KMS-11 (cell line): ENCODE results near the gene EXOC6B.

ENCODE experiments used
- H2AFZ ChIP-seq: fragments of 200-600 bp; sonication (generic); 2 replicates; pipeline ENCODE4 v1.6.1; 2016; ENCODE audit warnings: antibody characterized with exemption, mixed run types, low read depth
- H3K27ac ChIP-seq: fragments of 200-600 bp; sonication (generic); 2 replicates; pipeline ENCODE4 v1.6.1; 2016; ENCODE audit warnings: mild to moderate bottlenecking, mixed run types
- H3K27me3 ChIP-seq: fragments of 200-600 bp; sonication (generic); 2 replicates; pipeline ENCODE4 v1.6.1; 2017; ENCODE audit warnings: mild to moderate bottlenecking, low read depth, mixed run types, moderate library complexity; ENCODE audit not compliant: insufficient read depth
- H3K36me3 ChIP-seq: fragments of 200-600 bp; sonication (generic); 2 replicates; pipeline ENCODE4 v1.6.1; 2017; ENCODE audit warnings: mild to moderate bottlenecking, mixed run types; ENCODE audit not compliant: insufficient read depth
- H3K4me1 ChIP-seq: fragments of 200-600 bp; sonication (generic); 2 replicates; pipeline ENCODE4 v1.6.1; 2016; ENCODE audit warnings: mild to moderate bottlenecking, low read depth, mixed run types; ENCODE audit not compliant: poor library complexity, severe bottlenecking
- H3K4me2 ChIP-seq: fragments of 200-600 bp; sonication (generic); 2 replicates; pipeline ENCODE4 v1.7.0; 2016; ENCODE audit warnings: mild to moderate bottlenecking, mixed run types
- H3K4me3 ChIP-seq: fragments of 200-600 bp; sonication (generic); IDR thresholded peaks from 2 replicates; pipeline ENCODE4 v1.6.1; 2017; ENCODE audit warnings: low read depth, low read length, mixed read lengths; ENCODE audit not compliant: insufficient read depth
- H3K79me2 ChIP-seq: fragments of 200-600 bp; sonication (generic); 2 replicates; pipeline ENCODE4 v1.6.1; 2016; ENCODE audit warnings: low read depth, mixed run types; ENCODE audit not compliant: insufficient read depth
- H3K9ac ChIP-seq: fragments of 200-600 bp; sonication (generic); 2 replicates; pipeline ENCODE4 v1.6.1; 2016; ENCODE audit warnings: mild to moderate bottlenecking, mixed run types
- H4K20me1 ChIP-seq: fragments of 200-600 bp; sonication (generic); 2 replicates; pipeline ENCODE4 v1.6.1; 2016; ENCODE audit warnings: mild to moderate bottlenecking, mixed run types; ENCODE audit not compliant: insufficient read depth
- CTCF ChIP-seq: fragments of 200-600 bp; sonication (generic); conservative IDR thresholded peaks from 2 replicates; pipeline ENCODE4 v1.6.1; 2017; ENCODE audit warnings: low read depth, mild to moderate bottlenecking, antibody characterized with exemption, low read length, moderate library complexity, mixed read lengths

The EXOC6B gene

DNA sequence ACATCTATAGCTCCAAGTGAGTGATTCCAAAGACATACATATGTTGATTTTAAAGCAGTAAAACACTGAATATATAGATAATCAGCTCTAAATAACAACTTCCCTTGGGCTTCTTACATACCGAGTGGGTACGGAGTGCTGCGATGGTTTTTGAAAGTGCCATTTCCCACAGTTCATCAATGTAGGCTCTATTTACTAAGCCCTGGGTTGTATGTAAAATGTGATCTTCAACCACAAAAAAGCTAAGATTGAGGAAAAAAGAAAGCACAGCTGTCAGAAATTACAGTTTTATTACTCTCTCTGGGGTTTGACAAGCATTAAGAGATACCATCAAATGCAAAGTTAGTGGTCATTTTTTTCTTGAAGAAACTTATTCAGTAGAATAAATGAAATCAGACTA lies 312.8 kb downstream of the EXOC6B start:
- no peak overlapping the region for H3K9ac ChIP-seq
- H3K27ac ChIP-seq: no peak overlapping the region
- H3K4me3 ChIP-seq: no peak overlapping the region
- no peaks in the 10 kb centered on the region for H4K20me1 ChIP-seq
- H3K79me2 ChIP-seq: no peaks in the 10 kb centered on the region
- H2AFZ ChIP-seq: no peak overlapping the region
- no peak overlapping the region for H3K4me2 ChIP-seq
- no peaks in the 10 kb centered on the region for H3K4me1 ChIP-seq
- no peaks in the 10 kb centered on the region for H3K27me3 ChIP-seq
- no peak for TF ChIP-seq CTCF
- H3K36me3 ChIP-seq: no peaks in the 10 kb centered on the region

- no peak for TF ChIP-seq CTCF
- H3K4me1 ChIP-seq: no peaks in the 10 kb centered on the region
These were observed 313.5 kb downstream of the EXOC6B start for GRCh38 chr2:72512376-72512775.

DNA sequence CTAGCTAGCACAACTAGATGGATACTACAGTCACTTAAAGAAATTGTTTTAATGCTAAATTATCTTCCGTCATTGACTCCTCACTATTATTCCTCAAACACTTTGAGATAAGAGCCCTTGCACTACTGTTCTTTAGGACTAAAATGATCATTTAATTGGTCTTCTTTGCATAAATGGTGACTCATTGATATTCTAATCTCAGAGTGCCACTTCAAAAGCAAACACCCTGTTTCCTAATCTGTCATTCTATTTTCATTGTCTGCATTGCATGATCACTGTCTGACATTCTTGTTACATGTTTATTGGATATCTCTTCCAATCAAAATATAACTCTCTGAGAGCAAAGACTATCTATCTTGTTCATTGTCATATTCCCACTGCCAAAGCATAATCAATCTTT lies 313.9 kb downstream of the EXOC6B start:
- no peak overlapping the region for H3K4me3 ChIP-seq
- no peaks in the 10 kb centered on the region for H3K27me3 ChIP-seq
- no peak overlapping the region for H2AFZ ChIP-seq
- no peaks in the 10 kb centered on the region for H4K20me1 ChIP-seq
- H3K9ac ChIP-seq: no peak overlapping the region
- H3K4me2 ChIP-seq: no peak overlapping the region
- H3K27ac ChIP-seq: no peak overlapping the region
- no peaks in the 10 kb centered on the region for H3K4me1 ChIP-seq
- no peak for TF ChIP-seq CTCF
- H3K36me3 ChIP-seq: no peaks in the 10 kb centered on the region
- no peaks in the 10 kb centered on the region for H3K79me2 ChIP-seq

More at GRCh38 chr2:72512376-72512775, 313.5 kb downstream of the EXOC6B start:
- H3K9ac ChIP-seq: no peak overlapping the region
- H3K27ac ChIP-seq: no peak overlapping the region
- H3K36me3 ChIP-seq: no peaks in the 10 kb centered on the region
- H3K4me2 ChIP-seq: no peak overlapping the region
- no peaks in the 10 kb centered on the region for H4K20me1 ChIP-seq
- no peaks in the 10 kb centered on the region for H3K79me2 ChIP-seq
- H3K4me3 ChIP-seq: no peak overlapping the region
- no peak overlapping the region for H2AFZ ChIP-seq
- H3K27me3 ChIP-seq: no peaks in the 10 kb centered on the region

GRCh38 chr2:72497763-72498162 lies 328.1 kb downstream of the EXOC6B start:
- Histone ChIP-seq H3K4me1 (no peaks in the 10 kb centered on the region), H3K36me3 (no peaks in the 10 kb centered on the region), H3K9ac (no peak overlapping the region), H3K27ac (no peak overlapping the region), H3K27me3 (no peaks in the 10 kb centered on the region), H4K20me1 (no peaks in the 10 kb centered on the region), H3K4me3 (no peak overlapping the region), H3K79me2 (no peaks in the 10 kb centered on the region), H3K4me2 (no peak overlapping the region), H2AFZ (no peak overlapping the region)
- no peak for TF ChIP-seq CTCF

DNA sequence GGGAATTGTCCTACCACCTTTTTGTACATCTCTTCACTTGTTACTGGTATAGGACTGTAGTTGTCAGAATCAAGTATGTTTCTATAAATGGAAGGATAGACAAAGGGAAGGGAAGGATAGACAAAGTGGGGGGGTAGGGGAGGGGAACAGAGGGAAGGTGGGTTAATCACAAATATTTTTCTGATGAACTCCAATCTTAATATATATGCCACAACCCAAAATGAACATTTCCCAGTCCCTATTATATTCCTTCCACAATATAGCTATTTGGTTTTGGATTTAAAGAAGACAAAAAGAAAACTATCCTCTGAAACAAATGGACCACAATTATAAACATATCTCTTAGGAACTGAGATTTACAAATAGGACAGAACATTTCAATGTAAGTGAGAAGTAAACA lies 329.4 kb downstream of the EXOC6B start:
- Histone ChIP-seq H2AFZ (no peak overlapping the region), H3K9ac (no peak overlapping the region), H4K20me1 (no peaks in the 10 kb centered on the region), H3K36me3 (no peaks in the 10 kb centered on the region), H3K4me1 (no peaks in the 10 kb centered on the region), H3K27ac (no peak overlapping the region), H3K79me2 (no peaks in the 10 kb centered on the region), H3K4me3 (no peak overlapping the region), H3K4me2 (no peak overlapping the region), H3K27me3 (no peaks in the 10 kb centered on the region)
- TF ChIP-seq CTCF: no peak
